Measurements from ENCODE around the gene IL6R. TPM values are rescaled to one million over a fixed set of nuclear protein-coding genes. Genes with fewer than 3 reads are reported as not detected.
"Not testable (repeated sequence)": the region's sequence is repeated elsewhere in the genome, so short reads cannot be mapped to it uniquely, and the experiment has no call there.

IL6R gene
- total RNA-seq, 2 experiments from 2014 or later: 4.6 to 6.3 TPM

- no peak overlapping the region for H3K4me3 Mint-ChIP-seq
- DNase-seq (no peak), ATAC-seq (ENCODE audit: low read depth) (no peak)
- H3K36me3 Mint-ChIP-seq: no peaks in the 10 kb centered on the region
- H3K4me1 Mint-ChIP-seq: peaks cover 3% of the 10 kb centered on the region
- POLR2A ChIA-PET: interaction anchor here (1.2 kb wide), 1 partner anchor 68 kb away, joined by 4 read pairs; no protein-coding TSS in a partner anchor
- H3K27me3 Mint-ChIP-seq: peaks cover 3% of the 10 kb centered on the region
- H3K9me3 Mint-ChIP-seq: no peaks in the 10 kb centered on the region
- H3K27ac Mint-ChIP-seq: no peak overlapping the region
Observed at GRCh38 chr1:154478639-154479038, 73.5 kb downstream of the IL6R start.

GRCh38 chr1:154479764-154480421, 74.8 kb downstream of the IL6R start:
- H3K36me3 Mint-ChIP-seq: no peaks in the 10 kb centered on the region
- no peak overlapping the region for H3K27ac Mint-ChIP-seq

GRCh38 chr1:154481053-154481452, 75.9 kb downstream of the IL6R start:
- Mint-ChIP-seq H3K27ac (no peak overlapping the region), H3K4me3 (no peak overlapping the region), H3K4me1 (peaks cover 4% of the 10 kb centered on the region), H3K36me3 (no peaks in the 10 kb centered on the region), H3K9me3 (no peaks in the 10 kb centered on the region), H3K27me3 (peaks cover 7% of the 10 kb centered on the region)
- DNase-seq: no peak
- ATAC-seq (ENCODE audit: low read depth): no peak
- POLR2A ChIA-PET: interaction anchor here (1.2 kb wide), 1 partner anchor 75 kb away, joined by 3 read pairs; no protein-coding TSS in a partner anchor

More at GRCh38 chr1:154479764-154480421, 74.8 kb downstream of the IL6R start:
- Mint-ChIP-seq H3K4me1 (peaks cover 3% of the 10 kb centered on the region), H3K27me3 (peaks cover 3% of the 10 kb centered on the region), H3K4me3 (no peak overlapping the region), H3K9me3 (no peaks in the 10 kb centered on the region)
- ATAC-seq (ENCODE audit: low read depth) (peak; percentile 85), DNase-seq (no peak)
- POLR2A ChIA-PET: interaction anchor here (1.2 kb wide), 2 partner anchors 66 to 76 kb away, joined by 3 to 4 read pairs; no protein-coding TSS in a partner anchor

GRCh38 chr1:154483941-154484803, 79.0 kb downstream of the IL6R start:
- H3K27ac Mint-ChIP-seq: no peak overlapping the region
- no peak for DNase-seq
- H3K4me3 Mint-ChIP-seq: no peak overlapping the region
- no peak for ATAC-seq (ENCODE audit: low read depth)
- no peaks in the 10 kb centered on the region for H3K9me3 Mint-ChIP-seq
- peaks cover 13% of the 10 kb centered on the region for H3K27me3 Mint-ChIP-seq
- POLR2A ChIA-PET: no interaction called here
- no peaks in the 10 kb centered on the region for H3K36me3 Mint-ChIP-seq
- peaks cover 3% of the 10 kb centered on the region for H3K4me1 Mint-ChIP-seq

GRCh38 chr1:154485106-154485505, 80.0 kb downstream of the IL6R start:
- Mint-ChIP-seq H3K27me3 (peaks cover 13% of the 10 kb centered on the region), H3K27ac (no peak overlapping the region), H3K36me3 (no peaks in the 10 kb centered on the region), H3K4me3 (no peak overlapping the region), H3K4me1 (peaks cover 1% of the 10 kb centered on the region), H3K9me3 (no peaks in the 10 kb centered on the region)
- no peak for ATAC-seq (ENCODE audit: low read depth)
- POLR2A ChIA-PET: no interaction called here
- no peak for DNase-seq

- Mint-ChIP-seq H3K27ac (no peak overlapping the region), H3K9me3 (no peaks in the 10 kb centered on the region), H3K4me3 (no peak overlapping the region), H3K36me3 (no peaks in the 10 kb centered on the region), H3K27me3 (peaks cover 18% of the 10 kb centered on the region), H3K4me1 (peaks cover 1% of the 10 kb centered on the region)
- no peak for DNase-seq
- POLR2A ChIA-PET: no interaction called here
- ATAC-seq (ENCODE audit: low read depth): no peak
Observed at GRCh38 chr1:154485910-154486496, 80.9 kb downstream of the IL6R start.

- not testable (repeated sequence) for H3K4me3 Mint-ChIP-seq; DNase-seq; ATAC-seq (ENCODE audit: low read depth)
Observed at GRCh38 chr1:154486756-154487155, 81.6 kb downstream of the IL6R start.

GRCh38 chr1:154488922-154489321, 83.8 kb downstream of the IL6R start:
- ATAC-seq (ENCODE audit: low read depth) (no peak), DNase-seq (no peak)
- Mint-ChIP-seq H3K4me3 (no peak overlapping the region), H3K27me3 (peaks cover 24% of the 10 kb centered on the region), H3K36me3 (no peaks in the 10 kb centered on the region), H3K9me3 (no peaks in the 10 kb centered on the region), H3K4me1 (peaks cover 12% of the 10 kb centered on the region), H3K27ac (no peak overlapping the region)
- POLR2A ChIA-PET: no interaction called here

More at GRCh38 chr1:154486756-154487155, 81.6 kb downstream of the IL6R start:
- H3K27me3 Mint-ChIP-seq: peaks cover 24% of the 10 kb centered on the region
- H3K36me3 Mint-ChIP-seq, H3K27ac Mint-ChIP-seq, POLR2A ChIA-PET, H3K9me3 Mint-ChIP-seq, H3K4me1 Mint-ChIP-seq: not testable (repeated sequence)

GRCh38 chr1:154489695-154490274, 84.6 kb downstream of the IL6R start:
- POLR2A ChIA-PET: no interaction called here
- H3K9me3 Mint-ChIP-seq: no peaks in the 10 kb centered on the region
- no peaks in the 10 kb centered on the region for H3K36me3 Mint-ChIP-seq
- H3K27ac Mint-ChIP-seq: no peak overlapping the region
- no peak for DNase-seq
- H3K4me1 Mint-ChIP-seq: peaks cover 12% of the 10 kb centered on the region
- peaks cover 24% of the 10 kb centered on the region for H3K27me3 Mint-ChIP-seq
- ATAC-seq (ENCODE audit: low read depth): no peak
- no peak overlapping the region for H3K4me3 Mint-ChIP-seq

GRCh38 chr1:154490317-154490716, 85.2 kb downstream of the IL6R start:
- POLR2A ChIA-PET: no interaction called here
- ATAC-seq (ENCODE audit: low read depth) (no peak), DNase-seq (no peak)
- Mint-ChIP-seq H3K27ac (no peak overlapping the region), H3K36me3 (no peaks in the 10 kb centered on the region), H3K9me3 (no peaks in the 10 kb centered on the region), H3K4me3 (no peak overlapping the region), H3K27me3 (peaks cover 24% of the 10 kb centered on the region), H3K4me1 (peaks cover 12% of the 10 kb centered on the region)

GRCh38 chr1:154492115-154492514, 87.0 kb downstream of the IL6R start:
- peaks cover 20% of the 10 kb centered on the region for H3K27me3 Mint-ChIP-seq
- no peak overlapping the region for H3K4me3 Mint-ChIP-seq
- no peak overlapping the region for H3K27ac Mint-ChIP-seq
- ATAC-seq (ENCODE audit: low read depth): no peak
- H3K36me3 Mint-ChIP-seq: no peaks in the 10 kb centered on the region
- DNase-seq: no peak
- no peaks in the 10 kb centered on the region for H3K9me3 Mint-ChIP-seq
- POLR2A ChIA-PET: no interaction called here
- H3K4me1 Mint-ChIP-seq: peaks cover 19% of the 10 kb centered on the region

- Mint-ChIP-seq H3K27ac (no peak overlapping the region), H3K27me3 (peaks cover 20% of the 10 kb centered on the region), H3K4me1 (peaks cover 20% of the 10 kb centered on the region), H3K4me3 (peak overlapping the region; percentile 58), H3K9me3 (no peaks in the 10 kb centered on the region), H3K36me3 (no peaks in the 10 kb centered on the region)
- DNase-seq: peak; percentile 32
- POLR2A ChIA-PET: no interaction called here
- peak; percentile 76 for ATAC-seq (ENCODE audit: low read depth)
Observed at GRCh38 chr1:154493276-154493675, 88.1 kb downstream of the IL6R start.

GRCh38 chr1:154495496-154496273, 90.5 kb downstream of the IL6R start:
- Mint-ChIP-seq H3K4me3 (no peak overlapping the region), H3K9me3 (peaks cover 1% of the 10 kb centered on the region), H3K27me3 (peaks cover 37% of the 10 kb centered on the region), H3K4me1 (peaks cover 22% of the 10 kb centered on the region), H3K27ac (no peak overlapping the region), H3K36me3 (no peaks in the 10 kb centered on the region)
- DNase-seq (no peak), ATAC-seq (ENCODE audit: low read depth) (no peak)
- POLR2A ChIA-PET: no interaction called here

All from activated naive CD8-positive, alpha-beta T cell treated with anti-CD3 and anti-CD28 coated beads, Interleukin-2, amount 10 ng/mL, durations not matched to agents 7 days and 5 days (primary cell).